Vein endothelial cell (primary cell): ENCODE results near the gene PDHA1. TPM values are rescaled to one million over a fixed set of nuclear protein-coding genes. Genes with fewer than 3 reads are reported as not detected.

Experiments used
- small RNA-seq: library from RNA; depleted of rRNA; stranded (forward); fragments of <200 nt; gene quantifications from one replicate; pipeline ENCODE3, GENCODE V24; 2012
- total RNA-seq: library from RNA; depleted of rRNA; stranded (reverse); fragments of >200 nt; gene quantifications from 2 replicates; pipeline ENCODE4 v1.2.3, GENCODE V29; 2012

Gene PDHA1
- 38.7 and 44.7 TPM in 2 replicates for total RNA-seq

DNA sequence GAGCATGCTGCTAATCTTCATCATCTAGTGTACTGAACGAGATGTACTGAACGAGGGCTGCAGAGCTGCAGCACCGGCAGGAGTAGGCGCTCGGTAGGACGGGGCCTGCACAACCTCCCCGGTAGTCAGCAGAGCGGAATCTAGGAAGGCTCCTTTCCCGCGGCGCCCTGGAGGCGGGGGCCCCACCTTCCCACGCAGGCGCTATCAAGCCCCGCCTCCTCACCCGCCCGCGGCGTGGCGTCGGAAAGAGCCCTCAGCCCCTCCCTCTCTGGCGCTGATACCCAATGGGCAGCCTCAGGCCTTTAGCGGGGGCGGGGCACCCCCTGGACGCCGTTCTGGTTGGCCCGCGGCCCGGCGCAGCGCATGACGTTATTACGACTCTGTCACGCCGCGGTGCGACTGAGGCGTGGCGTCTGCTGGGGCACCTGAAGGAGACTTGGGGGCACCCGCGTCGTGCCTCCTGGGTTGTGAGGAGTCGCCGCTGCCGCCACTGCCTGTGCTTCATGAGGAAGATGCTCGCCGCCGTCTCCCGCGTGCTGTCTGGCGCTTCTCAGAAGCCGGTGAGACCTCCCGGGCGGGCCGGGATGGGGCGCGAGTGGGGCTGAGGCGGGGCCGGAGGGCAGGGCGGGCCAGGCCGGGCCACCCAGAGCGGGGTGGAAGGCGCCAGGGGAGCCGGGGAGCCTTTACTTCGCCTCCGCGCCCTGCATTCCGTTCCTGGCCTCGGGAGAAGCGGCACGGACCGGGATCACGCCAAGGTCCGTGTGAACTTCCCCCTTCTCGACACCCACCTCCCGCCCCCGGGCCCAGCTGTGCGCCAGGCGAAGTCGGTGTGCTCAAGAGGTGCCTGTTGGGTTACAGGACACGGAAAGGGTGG, at the start of gene PDHA1:
TSS of gene PDHA1 (plus strand) at position 393 of the 874 bp plus-strand sequence. CDS start at position 504, 111 bp downstream.

Small RNA genes within 50 kb of the gene (small RNA-seq; reads per million reads assigned to genes)
- not detected for gene RF00019

Other genes starting within 250 kb of the PDHA1 start
- gene ADGRG2, start 221.5 kb upstream of the PDHA1 start, total RNA-seq = not detected in 2 replicates
- under 0.01 TPM in 2 replicates for gene MAP3K15, start 171.6 kb downstream of the PDHA1 start, total RNA-seq